Retina (tissue), 1 donor: ENCODE measurements around the gene SAP130.
"Not testable (repeated sequence)": the region's sequence is repeated elsewhere in the genome, so short reads cannot be mapped to it uniquely, and the experiment has no call there.

Experiments used
- DNase-seq: peaks from one replicate; pipeline ENCODE4 v3.0.0-alpha.2; 2016

SAP130 gene

GRCh38 chr2:127950264-127950663 is 77.6 kb downstream of the SAP130 start:
- DNase-seq = no peak

GRCh38 chr2:127945281-127945680 is 82.6 kb downstream of the SAP130 start:
- DNase-seq = no peak

- no peak for DNase-seq
Measured at GRCh38 chr2:127943186-127943585, 84.7 kb downstream of the SAP130 start.

- DNase-seq = no peak
Measured at GRCh38 chr2:127942002-127942401, 85.9 kb downstream of the SAP130 start.

- DNase-seq = no peak
Measured at GRCh38 chr2:127941461-127941860, 86.4 kb downstream of the SAP130 start.

GRCh38 chr2:127940641-127941040 is 87.2 kb downstream of the SAP130 start:
- DNase-seq = no peak

GRCh38 chr2:127935337-127935736 is 92.5 kb downstream of the SAP130 start:
- DNase-seq = no peak

- DNase-seq = no peak
Measured at GRCh38 chr2:127932199-127932876, 95.5 kb downstream of the SAP130 start.

GRCh38 chr2:127929449-127929848 is 98.4 kb downstream of the SAP130 start:
- no peak for DNase-seq

GRCh38 chr2:127927384-127927783 is 100.5 kb downstream of the SAP130 start:
- no peak for DNase-seq

GRCh38 chr2:127917916-127918315 is 109.9 kb downstream of the SAP130 start:
- DNase-seq = no peak

- no peak for DNase-seq
Measured at GRCh38 chr2:127913808-127914457, 113.9 kb downstream of the SAP130 start.

GRCh38 chr2:127911737-127912136 is 116.1 kb downstream of the SAP130 start:
- DNase-seq = no peak

GRCh38 chr2:127910415-127910814 is 117.4 kb downstream of the SAP130 start:
- no peak for DNase-seq

GRCh38 chr2:127909019-127909418 is 118.8 kb downstream of the SAP130 start:
- no peak for DNase-seq

- DNase-seq = not testable (repeated sequence)
Measured at GRCh38 chr2:127907733-127908400, 120.0 kb downstream of the SAP130 start.

- DNase-seq = no peak
Measured at GRCh38 chr2:127906206-127906926, 121.5 kb downstream of the SAP130 start.

- no peak for DNase-seq
Measured at GRCh38 chr2:127901339-127902056, 126.4 kb downstream of the SAP130 start.

GRCh38 chr2:127897531-127898211 is 130.2 kb downstream of the SAP130 start:
- no peak for DNase-seq

GRCh38 chr2:127893494-127893893 is 134.4 kb downstream of the SAP130 start:
- DNase-seq = no peak

- no peak for DNase-seq
Measured at GRCh38 chr2:127893033-127893432, 134.8 kb downstream of the SAP130 start.

- no peak for DNase-seq
Measured at GRCh38 chr2:127891811-127892210, 136.0 kb downstream of the SAP130 start.
